K562 (cell line): Measurements from ENCODE around the gene SPATA3. TPM values are rescaled to one million over a fixed set of nuclear protein-coding genes. Genes with fewer than 3 reads are reported as not detected.

ENCODE experiments used
- CHD7 ChIP-seq: fragments of 200-600 bp; sonication (generic); IDR thresholded peaks from one replicate; pipeline ENCODE4 v1.6.1; 2012; ENCODE audit warnings: mild to moderate bottlenecking, low read depth, low read length, inconsistent platforms
- COPS2 ChIP-seq: fragments of 450-650 bp; conservative IDR thresholded peaks from 2 replicates; pipeline ENCODE4 v1.6.1; 2016; ENCODE audit warnings: mild to moderate bottlenecking, moderate library complexity
- E2F5 ChIP-seq: sonication (generic); formaldehyde crosslinking; IDR thresholded peaks from 2 replicates; pipeline ENCODE4 v1.8.0; 2022; ENCODE audit warnings: mild to moderate bottlenecking, missing genetic modification reagents
- ELK3 ChIP-seq: fragments of 450-650 bp; formaldehyde crosslinking; IDR thresholded peaks from 2 replicates; pipeline ENCODE4 v1.4.0; 2020; ENCODE audit warnings: mild to moderate bottlenecking
- HMGXB4 ChIP-seq: sonication (generic); formaldehyde crosslinking; IDR thresholded peaks from 2 replicates; pipeline ENCODE4 v1.8.1; 2023; ENCODE audit warnings: mild to moderate bottlenecking, missing genetic modification reagents
- HNRNPL ChIP-seq: fragments of 200-400 bp; formaldehyde crosslinking; IDR thresholded peaks from 2 replicates; pipeline ENCODE4 v1.6.1; 2017; ENCODE audit warnings: low read depth, mild to moderate bottlenecking, low read length
- JUNB ChIP-seq: fragments of 450-650 bp; formaldehyde crosslinking; conservative IDR thresholded peaks from 2 replicates; pipeline ENCODE4 v1.4.0; 2020; ENCODE audit warnings: mild to moderate bottlenecking
- NCOA4 ChIP-seq: fragments of 450-650 bp; IDR thresholded peaks from 2 replicates; pipeline ENCODE4 v1.6.1; 2018; ENCODE audit warnings: mild to moderate bottlenecking; ENCODE audit not compliant: partially characterized antibody
- NR2F6 ChIP-seq: fragments of 450-650 bp; formaldehyde crosslinking; IDR thresholded peaks from 2 replicates; pipeline ENCODE4 v1.4.0; 2020; ENCODE audit warnings: mild to moderate bottlenecking
- ZNF263 ChIP-seq: sonication (generic); formaldehyde crosslinking; IDR thresholded peaks from 2 replicates; pipeline ENCODE4 v1.8.0; 2022; ENCODE audit warnings: mild to moderate bottlenecking, missing genetic modification reagents, borderline replicate concordance
- polyA plus RNA-seq, 8 experiments: library from polyadenylated mRNA; depleted of rRNA in 4 of 8; stranded (reverse) in 5 of 8; unstranded in 3 of 8; fragments of >200 nt; fragmentation: Nextera tagmentation in 2 of 8; fragmentation: Illumina TruSeq in 1 of 8; extraction: Ambion mirVana in 2 of 8; extraction: Trizol in 1 of 8; gene quantifications; 2 replicates each; pipeline versions ENCODE4 v1.2.1 to v1.2.3, GENCODE V29; 2011 to 2014; ENCODE audit warnings: inconsistent platforms in 1 of 8, missing spikeins in 1 of 8
- total RNA-seq, 7 experiments: library from RNA; depleted of rRNA in 6 of 7; stranded (reverse); fragments of >200 nt in 6 of 7; fragmentation: Illumina TruSeq in 2 of 7; extraction: Trizol in 2 of 7; gene quantifications; 2 replicates each; pipeline versions ENCODE4 v1.2.1 to v1.2.3, GENCODE V29; 2011 to 2021; ENCODE audit warnings: low replicate concordance in 1 of 7

Gene SPATA3
- total and polyA plus RNA-seq, 9 of the 15 experiments (the other 6 are each of a cell fraction or from before 2014, with no cell fraction given): not detected

GRCh38 chr2:231056453-231057416 lies 60.8 kb downstream of the SPATA3 start, which contains the start of gene PSMD1 (continued):
- no peak for TF ChIP-seq HNRNPL
- TF ChIP-seq CHD7: no peak
- TF ChIP-seq NCOA4: no peak
- no peak for TF ChIP-seq JUNB (CRISPR knock-in tag)
- no peak for TF ChIP-seq ELK3 (CRISPR knock-in tag)
- no peak for TF ChIP-seq ZNF263 (CRISPR knock-in tag)
- TF ChIP-seq NR2F6 (CRISPR knock-in tag): no peak
- TF ChIP-seq HMGXB4 (CRISPR knock-in tag): peak; percentile 67; the same call in 1 of the 2 replicates
- no peak for TF ChIP-seq E2F5 (CRISPR knock-in tag)
- no peak for TF ChIP-seq COPS2
